ENCODE measurements around the gene TAAR8. TPM values are rescaled to one million over a fixed set of nuclear protein-coding genes. Genes with fewer than 3 reads are reported as not detected.
A peak's percentile ranks its signal among the peaks of the same experiment; 100 is the strongest.
"Not testable (repeated sequence)": the region's sequence is repeated elsewhere in the genome, so short reads cannot be mapped to it uniquely, and the experiment has no call there.

TAAR8 gene
- total RNA-seq, 4 donors from 2014 or later, result not detected

GRCh38 chr6:132526461-132526860 is 26.0 kb upstream of the TAAR8 start:
- H3K4me3 ChIP-seq (replicated peaks in 1 of 3), result no peak overlapping the region
- H3K9me3 ChIP-seq, result no peaks in the 10 kb centered on the region
- H3K27ac ChIP-seq, result no peak overlapping the region
- H3K36me3 ChIP-seq, result no peaks in the 10 kb centered on the region
- H3K4me1 ChIP-seq, result no peaks in the 10 kb centered on the region
- H3K27me3 ChIP-seq, result peaks cover 3% of the 10 kb centered on the region
- intact Hi-C loops (cut with DNase I), result no loop called here
- 59 to 79% methylated on average over 2 of the region's 2 CpGs for WGBS, 2 donors
- TF ChIP-seq, protein P1, sequence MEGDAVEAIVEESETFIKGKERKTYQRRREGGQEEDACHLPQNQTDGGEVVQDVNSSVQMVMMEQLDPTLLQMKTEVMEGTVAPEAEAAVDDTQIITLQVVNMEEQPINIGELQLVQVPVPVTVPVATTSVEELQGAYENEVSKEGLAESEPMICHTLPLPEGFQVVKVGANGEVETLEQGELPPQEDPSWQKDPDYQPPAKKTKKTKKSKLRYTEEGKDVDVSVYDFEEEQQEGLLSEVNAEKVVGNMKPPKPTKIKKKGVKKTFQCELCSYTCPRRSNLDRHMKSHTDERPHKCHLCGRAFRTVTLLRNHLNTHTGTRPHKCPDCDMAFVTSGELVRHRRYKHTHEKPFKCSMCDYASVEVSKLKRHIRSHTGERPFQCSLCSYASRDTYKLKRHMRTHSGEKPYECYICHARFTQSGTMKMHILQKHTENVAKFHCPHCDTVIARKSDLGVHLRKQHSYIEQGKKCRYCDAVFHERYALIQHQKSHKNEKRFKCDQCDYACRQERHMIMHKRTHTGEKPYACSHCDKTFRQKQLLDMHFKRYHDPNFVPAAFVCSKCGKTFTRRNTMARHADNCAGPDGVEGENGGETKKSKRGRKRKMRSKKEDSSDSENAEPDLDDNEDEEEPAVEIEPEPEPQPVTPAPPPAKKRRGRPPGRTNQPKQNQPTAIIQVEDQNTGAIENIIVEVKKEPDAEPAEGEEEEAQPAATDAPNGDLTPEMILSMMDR (IDR thresholded peaks at IDR 0.05), result no peak
- no peak for TF ChIP-seq POLR2A (IDR thresholded peaks at IDR 0.05)
- DNase-seq, result no peak

DNA sequence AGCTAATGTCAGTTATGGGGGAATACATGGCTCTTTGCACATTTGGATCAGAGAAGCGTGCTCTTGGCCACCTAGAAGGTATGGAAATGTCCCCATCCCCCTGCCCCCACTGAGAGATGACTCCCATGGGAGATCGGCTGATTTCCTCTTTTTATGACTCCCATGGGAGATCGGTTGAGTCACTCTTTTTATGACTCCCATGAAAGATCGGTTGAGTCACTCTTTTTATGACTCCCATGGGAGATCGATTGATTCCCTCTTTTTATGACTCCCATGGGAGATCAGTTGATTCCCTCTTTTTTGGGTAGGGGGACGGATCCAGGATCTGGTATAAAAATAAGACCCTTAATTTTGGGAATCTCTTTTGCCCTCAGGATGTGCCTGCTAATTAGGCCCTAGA is 24.7 kb upstream of the TAAR8 start:
- no peak for DNase-seq
- peaks cover 3% of the 10 kb centered on the region for H3K27me3 ChIP-seq
- no peak overlapping the region for H3K4me3 ChIP-seq (replicated peaks in 1 of 3)
- H3K27ac ChIP-seq, result no peak overlapping the region
- no peaks in the 10 kb centered on the region for H3K9me3 ChIP-seq
- TF ChIP-seq, protein P1 (IDR thresholded peaks at IDR 0.05), result no peak
- TF ChIP-seq POLR2A (IDR thresholded peaks at IDR 0.05), result no peak
- 83 to 90% methylated on average over 6 of the region's 6 CpGs for WGBS, 2 donors
- intact Hi-C loops (cut with DNase I), result no loop called here
- H3K36me3 ChIP-seq, result no peaks in the 10 kb centered on the region
- H3K4me1 ChIP-seq, result no peaks in the 10 kb centered on the region

GRCh38 chr6:132530293-132530974 is 22.0 kb upstream of the TAAR8 start:
- Histone ChIP-seq H3K4me3 (replicated peaks in 1 of 3) (no peak overlapping the region), H3K36me3 (no peaks in the 10 kb centered on the region), H3K4me1 (no peaks in the 10 kb centered on the region), H3K9me3 (no peaks in the 10 kb centered on the region), H3K27ac (no peak overlapping the region), H3K27me3 (peaks cover 3% of the 10 kb centered on the region)
- DNase-seq, result peak; percentile 23 to 54
- intact Hi-C loops (cut with DNase I), result no loop called here
- TF ChIP-seq, protein P1 (IDR thresholded peaks at IDR 0.05), result peak; percentile 66 to 96 (median 74)
- no peak for TF ChIP-seq POLR2A (IDR thresholded peaks at IDR 0.05)
- WGBS, 2 donors, result 10 to 13% methylated on average over 9 of the region's 9 CpGs

GRCh38 chr6:132534546-132534945 is 17.9 kb upstream of the TAAR8 start:
- DNase-seq; H3K27me3 ChIP-seq; H3K4me1 ChIP-seq; H3K4me3 ChIP-seq (replicated peaks in 1 of 3); intact Hi-C loops (cut with DNase I); H3K27ac ChIP-seq; H3K36me3 ChIP-seq; H3K9me3 ChIP-seq: not testable (repeated sequence)
- WGBS, 2 donors, result 83 to 89% methylated on average over 2 of the region's 2 CpGs

DNA sequence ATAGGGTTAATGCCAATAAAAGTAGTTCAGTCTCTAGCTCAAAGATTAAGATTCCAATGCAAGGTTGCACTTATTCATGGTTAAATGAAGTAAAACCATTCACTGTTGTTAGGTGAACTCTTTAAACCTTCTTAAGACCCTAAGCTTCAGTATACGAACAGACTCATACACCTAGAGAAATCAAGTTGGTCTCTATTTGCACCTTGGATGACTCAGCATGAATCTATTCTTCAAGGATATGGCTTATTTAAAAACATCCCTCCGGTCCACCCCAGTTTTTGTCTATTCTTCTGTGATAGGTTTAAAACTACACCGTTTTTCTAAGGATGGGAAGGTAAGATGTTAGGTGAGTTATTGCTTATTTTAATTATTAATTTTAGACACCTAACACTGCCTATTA is 15.3 kb upstream of the TAAR8 start:
- Histone ChIP-seq H3K27me3 (no peaks in the 10 kb centered on the region), H3K27ac (no peak overlapping the region), H3K36me3 (no peaks in the 10 kb centered on the region), H3K4me1 (no peaks in the 10 kb centered on the region), H3K4me3 (replicated peaks in 1 of 3) (no peak overlapping the region), H3K9me3 (no peaks in the 10 kb centered on the region)
- intact Hi-C loops (cut with DNase I), result no loop called here
- 83 to 87% methylated on average over 3 of the region's 3 CpGs for WGBS, 2 donors
- DNase-seq, result no peak
- TF ChIP-seq POLR2A (IDR thresholded peaks at IDR 0.05), result no peak
- TF ChIP-seq, protein P1 (IDR thresholded peaks at IDR 0.05), result no peak
